GM12874 (cell line): ENCODE results near the gene SGCG.

Source experiments
- CTCF ChIP-seq: IDR thresholded peaks from 2 replicates; pipeline ENCODE4 v1.5.1; 2011; ENCODE audit warnings: low read depth, mild to moderate bottlenecking, control low read depth, low read length, moderate library complexity; ENCODE audit not compliant: insufficient read depth

SGCG gene

GRCh38 chr13:23180711-23181110, at the start of gene SGCG:
Gene SGCG (plus strand): TSS chr13:23180979. CDS start chr13:23203695, 22,716 bp downstream.
- TF ChIP-seq CTCF, result no peak

GRCh38 chr13:23134542-23134941, 46.2 kb upstream of the SGCG start:
- no peak for TF ChIP-seq CTCF

- no peak for TF ChIP-seq CTCF
Measured at GRCh38 chr13:23140492-23140891, 40.3 kb upstream of the SGCG start.

- TF ChIP-seq CTCF, result no peak
Measured at GRCh38 chr13:23141964-23142363, 38.8 kb upstream of the SGCG start.

GRCh38 chr13:23144431-23144830, 36.3 kb upstream of the SGCG start:
- no peak for TF ChIP-seq CTCF

- TF ChIP-seq CTCF, result no peak
Measured at GRCh38 chr13:23146006-23146405, 34.8 kb upstream of the SGCG start.

GRCh38 chr13:23146811-23147625, 33.8 kb upstream of the SGCG start:
- TF ChIP-seq CTCF, result no peak
